Measurements from ENCODE around the gene GPR3.

- TF ChIP-seq POLR2A (IDR thresholded peaks at IDR 0.05): no peak
- TF ChIP-seq CTCF (IDR thresholded peaks at IDR 0.05): no peak
Measured at GRCh38 chr1:27366113-27366410, 26.4 kb upstream of the GPR3 start.
